Measurements from ENCODE around the gene MTMR1. TPM values are rescaled to one million over a fixed set of nuclear protein-coding genes. Genes with fewer than 3 reads are reported as not detected.

The MTMR1 gene
- total and polyA plus RNA-seq, 2 donors from 2014 or later: 6.2 to 24.5 TPM

GRCh38 chrX:150647331-150647730 lies 45.9 kb upstream of the MTMR1 start:
- FAIRE-seq (no peak), DNase-seq (peak in 1 of 5 donors; percentile 1)
- Histone ChIP-seq H3K9ac (ENCODE audit: low read length in 3 of 3) (no peak overlapping the region), H3K4me1 (ENCODE audit: control insufficient read depth in 2 of 3, insufficient read depth in 2 of 3, low read depth in 1 of 3, low read length in 3 of 3) (no peaks in the 10 kb centered on the region), H3K9me3 (ENCODE audit: control insufficient read depth in 2 of 3, insufficient read depth in 1 of 3, low read length in 3 of 3) (no peaks in the 10 kb centered on the region), H3K4me3 (ENCODE audit: low read length in 3 of 3) (no peak overlapping the region), H3K27ac (ENCODE audit: low read depth in 2 of 2, low read length in 2 of 2) (no peak overlapping the region), H3K27me3 (ENCODE audit: control insufficient read depth, insufficient read depth, low read length) (no peaks in the 10 kb centered on the region), H3K36me3 (ENCODE audit: control insufficient read depth in 2 of 3, insufficient read depth in 3 of 3, low read length in 3 of 3) (peaks cover 0 to 2% (median 0%) of the 10 kb centered on the region in 3 donors)
- TF ChIP-seq CTCF (IDR thresholded peaks at IDR 0.05; ENCODE audit: borderline replicate concordance, extremely low read depth, insufficient read depth): no peak
- intact Hi-C loops (cut with DNase I): no loop called here

GRCh38 chrX:150648296-150648940 lies 44.8 kb upstream of the MTMR1 start:
- no peak overlapping the region for H3K9ac ChIP-seq (ENCODE audit: low read length in 3 of 3)

GRCh38 chrX:150649096-150649870 lies 43.9 kb upstream of the MTMR1 start:
- H3K27ac ChIP-seq (ENCODE audit: low read depth in 2 of 2, low read length in 2 of 2): no peak overlapping the region
- H3K4me1 ChIP-seq (ENCODE audit: control insufficient read depth in 2 of 3, insufficient read depth in 2 of 3, low read depth in 1 of 3, low read length in 3 of 3): no peaks in the 10 kb centered on the region
- peaks cover 0 to 2% (median 0%) of the 10 kb centered on the region in 3 donors for H3K36me3 ChIP-seq (ENCODE audit: control insufficient read depth in 2 of 3, insufficient read depth in 3 of 3, low read length in 3 of 3)
- FAIRE-seq: peak; percentile 82
- H3K9ac ChIP-seq (ENCODE audit: low read length in 3 of 3): no peak overlapping the region
- DNase-seq: peak in 2 of 5 donors; percentile 3 to 30
- no peaks in the 10 kb centered on the region for H3K9me3 ChIP-seq (ENCODE audit: control insufficient read depth in 2 of 3, insufficient read depth in 1 of 3, low read length in 3 of 3)
- TF ChIP-seq CTCF (IDR thresholded peaks at IDR 0.05; ENCODE audit: borderline replicate concordance, extremely low read depth, insufficient read depth): no peak
- H3K27me3 ChIP-seq (ENCODE audit: control insufficient read depth, insufficient read depth, low read length): no peaks in the 10 kb centered on the region
- H3K4me3 ChIP-seq (ENCODE audit: low read length in 3 of 3): no peak overlapping the region
- intact Hi-C loops (cut with DNase I): no loop called here

More at GRCh38 chrX:150648296-150648940, 44.8 kb upstream of the MTMR1 start:
- Histone ChIP-seq H3K9me3 (ENCODE audit: control insufficient read depth in 2 of 3, insufficient read depth in 1 of 3, low read length in 3 of 3) (no peaks in the 10 kb centered on the region), H3K4me1 (ENCODE audit: control insufficient read depth in 2 of 3, insufficient read depth in 2 of 3, low read depth in 1 of 3, low read length in 3 of 3) (no peaks in the 10 kb centered on the region), H3K4me3 (ENCODE audit: low read length in 3 of 3) (no peak overlapping the region), H3K36me3 (ENCODE audit: control insufficient read depth in 2 of 3, insufficient read depth in 3 of 3, low read length in 3 of 3) (peaks cover 0 to 2% (median 0%) of the 10 kb centered on the region in 3 donors), H3K27ac (ENCODE audit: low read depth in 2 of 2, low read length in 2 of 2) (no peak overlapping the region), H3K27me3 (ENCODE audit: control insufficient read depth, insufficient read depth, low read length) (no peaks in the 10 kb centered on the region)
- intact Hi-C loops (cut with DNase I): no loop called here
- DNase-seq (no peak), FAIRE-seq (no peak)
- TF ChIP-seq CTCF (IDR thresholded peaks at IDR 0.05; ENCODE audit: borderline replicate concordance, extremely low read depth, insufficient read depth): no peak
